CD4-positive, alpha-beta memory T cell (primary cell): Measurements from ENCODE around the gene NHEJ1. TPM values are rescaled to one million over a fixed set of nuclear protein-coding genes. Genes with fewer than 3 reads are reported as not detected.
A peak's percentile ranks its signal among the peaks of the same experiment; 100 is the strongest.

Experiments
- CTCF ChIA-PET: fragments of 350-600 bp; sonication (Branson Sonifier 250); formaldehyde crosslinking; loops from one replicate; lab custom pipeline; 2021; ENCODE audit warnings: inconsistent platforms; ENCODE audit not compliant: partially characterized antibody; lab: Charles Lee
- POLR2A ChIA-PET: fragments of 350-600 bp; sonication (Branson Sonifier 250); formaldehyde crosslinking; loops from one replicate; lab custom pipeline; 2021; ENCODE audit not compliant: partially characterized antibody; lab: Charles Lee
- DNase-seq, 5 donors: peaks; one replicate each; pipeline versions ENCODE4 v3.0.0 to v3.0.0-alpha.2; 2020 to 2022; ENCODE audit warnings: mixed read lengths in 1 of 5
- H3K27ac ChIP-seq: one replicate; pipeline ENCODE4 v1.7.0; 2013; ENCODE audit warnings: low read depth, low read length
- H3K27me3 ChIP-seq: 2 replicates; pipeline ENCODE4 v1.7.0; 2013; ENCODE audit warnings: mild to moderate bottlenecking, low read length, moderate library complexity; ENCODE audit not compliant: insufficient read depth
- H3K36me3 ChIP-seq: 2 replicates; pipeline ENCODE4 v1.7.0; 2013; ENCODE audit warnings: mild to moderate bottlenecking, low read length, moderate library complexity; ENCODE audit not compliant: insufficient read depth
- H3K4me1 ChIP-seq: 2 replicates; pipeline ENCODE4 v1.7.0; 2013; ENCODE audit warnings: mild to moderate bottlenecking, low read length, moderate library complexity; ENCODE audit not compliant: insufficient read depth
- H3K4me3 ChIP-seq, 2 donors: one replicate each; pipeline ENCODE4 v1.7.0; 2013; ENCODE audit warnings: low read length in 2 of 2, mild to moderate bottlenecking in 1 of 2
- H3K9me3 ChIP-seq, 2 donors: one replicate each; pipeline ENCODE4 v1.7.0; 2013; ENCODE audit warnings: low read length in 2 of 2, control low read depth in 1 of 2; ENCODE audit not compliant: control insufficient read depth in 1 of 2
- H3K27ac Mint-ChIP-seq, 7 donors: one replicate each; pipeline ENCODE4 v1.8.0; 2020 to 2021; ENCODE audit warnings: mixed read lengths in 7 of 7, mild to moderate bottlenecking in 6 of 7, inconsistent platforms in 3 of 7, moderate library complexity in 3 of 7
- H3K27me3 Mint-ChIP-seq, 2 donors: one replicate each; pipeline ENCODE4 v1.8.0; 2020 to 2021; ENCODE audit warnings: mixed read lengths in 2 of 2
- H3K36me3 Mint-ChIP-seq, 2 donors: one replicate each; pipeline ENCODE4 v1.8.0; 2020 to 2021; ENCODE audit warnings: mixed read lengths in 2 of 2, inconsistent platforms in 1 of 2, mild to moderate bottlenecking in 1 of 2
- H3K4me1 Mint-ChIP-seq, 4 donors: one replicate each; pipeline ENCODE4 v1.8.0; 2020 to 2021; ENCODE audit warnings: mixed read lengths in 4 of 4, mild to moderate bottlenecking in 1 of 4
- H3K4me3 Mint-ChIP-seq, 8 donors: one replicate each; pipeline ENCODE4 v1.8.0; 2020 to 2021; ENCODE audit warnings: mixed read lengths in 8 of 8, mild to moderate bottlenecking in 7 of 8, moderate library complexity in 6 of 8, inconsistent platforms in 3 of 8
- H3K9me3 Mint-ChIP-seq, 8 donors: one replicate each; pipeline ENCODE4 v1.8.0; 2020 to 2021; ENCODE audit warnings: mixed read lengths in 8 of 8, mild to moderate bottlenecking in 5 of 8, inconsistent platforms in 3 of 8, moderate library complexity in 1 of 8
- intact Hi-C: fragments of 100-400 bp; cut with micrococcal nuclease; formaldehyde crosslinking; loops from one replicate; pipeline ENCODE4 v1.15.1; 2023
- polyA plus RNA-seq, 2 donors: library from polyadenylated mRNA; unstranded; fragments of 300-500 nt; fragmentation: Illumina TruSeq; gene quantifications; one replicate each; pipeline ENCODE4 v1.2.3, GENCODE V29; 2021
- total RNA-seq, 2 experiments: library from RNA; stranded (reverse); gene quantifications; one replicate each; pipeline ENCODE4 v1.2.3, GENCODE V29; 2021

The NHEJ1 gene
- total and polyA plus RNA-seq, 4 experiments from 2014 or later = 14.1 to 27.5 (median 20.5) TPM

GRCh38 chr2:219168526-219168925 lies 7.9 kb upstream of the NHEJ1 start:
- Histone ChIP-seq H3K4me1 (peaks cover 6% of the 10 kb centered on the region), H3K36me3 (peaks cover 20% of the 10 kb centered on the region), H3K27me3 (no peaks in the 10 kb centered on the region), H3K27ac (no peak overlapping the region), H3K9me3 (no peaks in the 10 kb centered on the region), H3K4me3 (no peak overlapping the region)
- Mint-ChIP-seq H3K4me1 (peaks cover 4 to 23% (median 10%) of the 10 kb centered on the region in 4 donors), H3K9me3 (no peaks in the 10 kb centered on the region), H3K27ac (peak overlapping the region in 1 of 7 donors; percentile 57), H3K36me3 (peaks cover 7 to 25% of the 10 kb centered on the region in 2 donors), H3K27me3 (no peaks in the 10 kb centered on the region), H3K4me3 (no peak overlapping the region)
- DNase-seq = no peak
- POLR2A ChIA-PET = interaction anchor here (0.6 to 9.5 kb wide), 2 partner anchors 38 to 44 kb away, joined by 3 to 424 read pairs; partner anchors contain the start of genes ABCB6 and ZFAND2B
- CTCF ChIA-PET = interaction anchor here (9.8 kb wide), 1 partner anchor 44 kb away, joined by 253 read pairs; the partner anchor contains the start of genes ABCB6 and ZFAND2B
- intact Hi-C loops = no loop called here

DNA sequence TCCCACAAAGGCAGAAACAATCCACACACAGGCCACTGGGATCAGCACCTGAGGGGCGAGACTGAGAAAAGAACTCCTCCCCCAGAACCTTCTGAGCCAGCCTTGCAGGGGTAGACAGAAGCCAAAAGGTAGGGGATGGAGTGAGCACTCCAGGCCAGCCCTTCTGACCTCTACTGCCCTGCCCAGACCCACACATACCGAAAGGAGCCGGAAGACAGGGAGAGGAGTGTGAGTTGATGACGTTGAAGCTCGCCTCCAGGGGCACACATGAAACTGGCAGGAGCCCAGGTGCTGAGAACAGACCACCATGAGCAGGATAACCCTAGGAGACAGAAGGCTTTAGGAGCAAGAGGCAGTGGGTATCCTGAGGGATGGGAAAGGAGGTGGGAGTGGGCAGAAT lies 7.4 kb upstream of the NHEJ1 start:
- ChIA-PET POLR2A (interaction anchor here (0.6 kb wide), 1 partner anchor 38 kb away, joined by 3 read pairs; no protein-coding TSS in a partner anchor), CTCF (no interaction called here)
- Histone ChIP-seq H3K4me1 (peaks cover 6% of the 10 kb centered on the region), H3K27me3 (no peaks in the 10 kb centered on the region), H3K27ac (no peak overlapping the region), H3K36me3 (peaks cover 17% of the 10 kb centered on the region), H3K9me3 (no peaks in the 10 kb centered on the region), H3K4me3 (no peak overlapping the region)
- peaks cover 4 to 21% of the 10 kb centered on the region in 2 donors for H3K36me3 Mint-ChIP-seq
- H3K4me3 Mint-ChIP-seq = no peak overlapping the region
- no peaks in the 10 kb centered on the region for H3K27me3 Mint-ChIP-seq
- intact Hi-C loops = no loop called here
- peaks cover 2 to 18% (median 7%) of the 10 kb centered on the region in 4 donors for H3K4me1 Mint-ChIP-seq
- H3K9me3 Mint-ChIP-seq = no peaks in the 10 kb centered on the region
- peak overlapping the region in 2 of 7 donors; percentile 42 to 57 for H3K27ac Mint-ChIP-seq
- no peak for DNase-seq

GRCh38 chr2:219165058-219165911 lies 4.7 kb upstream of the NHEJ1 start:
- peaks cover 4% of the 10 kb centered on the region in 2 donors for H3K36me3 Mint-ChIP-seq

GRCh38 chr2:219163156-219163555 lies 2.5 kb upstream of the NHEJ1 start:
- Histone ChIP-seq H3K27me3 (no peaks in the 10 kb centered on the region), H3K9me3 (no peaks in the 10 kb centered on the region), H3K4me3 (no peak overlapping the region), H3K36me3 (peaks cover 2% of the 10 kb centered on the region), H3K27ac (no peak overlapping the region), H3K4me1 (peaks cover 12% of the 10 kb centered on the region)
- H3K27me3 Mint-ChIP-seq = no peaks in the 10 kb centered on the region
- peak overlapping the region in 3 of 7 donors; percentile 4 to 33 (median 31) for H3K27ac Mint-ChIP-seq
- intact Hi-C loops = loop anchor here (5.0 kb wide), 2 partner anchors 266 to 451 kb away; partner anchors contain the start of gene TTLL4
- H3K4me3 Mint-ChIP-seq = peak overlapping the region in 1 of 8 donors; percentile 27
- peaks cover 14 to 21% (median 18%) of the 10 kb centered on the region in 4 donors for H3K4me1 Mint-ChIP-seq
- CTCF ChIA-PET = interaction anchor here (0.9 to 4.8 kb wide), 6 partner anchors 9 to 132 kb away, joined by 3 to 79 read pairs (median 4); partner anchors contain the start of gene CNPPD1
- peaks cover 0 to 4% (median 0%) of the 10 kb centered on the region in 8 donors for H3K9me3 Mint-ChIP-seq
- POLR2A ChIA-PET = interaction anchor here (0.8 to 10.6 kb wide), 3 partner anchors 13 to 67 kb away, joined by 4 to 123 read pairs (median 5); partner anchors contain the start of genes ANKZF1, ATG9A, CNPPD1 and RETREG2
- peaks cover 4 to 7% of the 10 kb centered on the region in 2 donors for H3K36me3 Mint-ChIP-seq
- DNase-seq = no peak

More at GRCh38 chr2:219165058-219165911, 4.7 kb upstream of the NHEJ1 start:
- Mint-ChIP-seq H3K4me3 (no peak overlapping the region), H3K4me1 (peaks cover 8 to 13% (median 10%) of the 10 kb centered on the region in 4 donors), H3K27me3 (no peaks in the 10 kb centered on the region), H3K9me3 (peaks cover 0 to 2% (median 0%) of the 10 kb centered on the region in 8 donors), H3K27ac (peak overlapping the region in 1 of 7 donors; percentile 7)
- Histone ChIP-seq H3K36me3 (no peaks in the 10 kb centered on the region), H3K27ac (no peak overlapping the region), H3K4me3 (no peak overlapping the region), H3K4me1 (peaks cover 6% of the 10 kb centered on the region), H3K27me3 (no peaks in the 10 kb centered on the region), H3K9me3 (no peaks in the 10 kb centered on the region)
- CTCF ChIA-PET = interaction anchor here (1.2 to 4.8 kb wide), 3 partner anchors 10 to 134 kb away, joined by 3 to 30 read pairs (median 5); partner anchors contain the start of gene CNPPD1
- intact Hi-C loops = no loop called here
- POLR2A ChIA-PET = interaction anchor here (0.7 to 10.6 kb wide), 5 partner anchors 11 to 366 kb away, joined by 3 to 123 read pairs (median 5); partner anchors contain the start of genes CNPPD1, RETREG2, TUBA4A and ZFAND2B
- no peak for DNase-seq

DNA sequence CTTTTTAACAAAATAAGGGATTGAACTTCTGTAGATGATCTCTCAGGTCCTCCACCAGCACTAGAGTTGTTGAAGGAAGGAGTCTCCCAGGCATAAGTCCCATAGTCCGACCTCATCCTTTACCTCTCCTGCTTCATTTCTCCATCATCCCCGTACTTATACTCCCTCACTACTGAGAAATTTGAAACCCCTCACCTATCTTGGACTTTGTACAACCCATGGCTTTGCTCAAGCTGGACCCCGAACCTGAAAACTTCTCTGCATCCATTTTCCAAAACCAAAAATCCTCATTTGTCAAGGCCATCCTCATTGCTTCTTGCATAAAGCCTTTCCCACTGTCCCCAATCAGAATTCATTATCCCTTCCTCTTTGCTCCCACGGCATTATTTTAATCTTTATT lies 482 bp upstream of the NHEJ1 start:
- H3K36me3 ChIP-seq = peaks cover 19% of the 10 kb centered on the region
- peak overlapping the region; percentile 88 to 99 (median 95) for H3K27ac Mint-ChIP-seq
- H3K4me3 Mint-ChIP-seq = peak overlapping the region; percentile 89 to 98 (median 94)
- H3K4me1 ChIP-seq = peaks cover 12% of the 10 kb centered on the region
- peaks cover 19 to 25% of the 10 kb centered on the region in 2 donors for H3K36me3 Mint-ChIP-seq
- H3K4me1 Mint-ChIP-seq = peaks cover 14 to 21% (median 18%) of the 10 kb centered on the region in 4 donors
- no peaks in the 10 kb centered on the region for H3K27me3 Mint-ChIP-seq
- H3K9me3 Mint-ChIP-seq = peaks cover 0 to 4% (median 0%) of the 10 kb centered on the region in 8 donors
- ChIA-PET CTCF (interaction anchor here (1.4 to 9.4 kb wide), 3 partner anchors 10 to 134 kb away, joined by 4 to 186 read pairs (median 79); partner anchors contain the start of gene ABCB6), POLR2A (interaction anchor here (0.8 to 10.6 kb wide), 3 partner anchors 15 to 118 kb away, joined by 4 to 123 read pairs (median 26); partner anchors contain the start of genes CNPPD1, DNAJB2 and RETREG2)
- H3K27me3 ChIP-seq = no peaks in the 10 kb centered on the region
- peak overlapping the region; percentile 71 for H3K27ac ChIP-seq
- peak overlapping the region in 1 of 2 donors; percentile 70 for H3K4me3 ChIP-seq
- H3K9me3 ChIP-seq = no peaks in the 10 kb centered on the region
- no peak for DNase-seq
- intact Hi-C loops = loop anchor here (2.0 to 5.0 kb wide), 3 partner anchors 58 to 449 kb away; partner anchors contain the start of genes ABCB6 and TTLL4

- Histone ChIP-seq H3K27me3 (no peaks in the 10 kb centered on the region), H3K27ac (peak overlapping the region; percentile 71), H3K4me1 (peaks cover 12% of the 10 kb centered on the region), H3K4me3 (peak overlapping the region in 1 of 2 donors; percentile 70), H3K9me3 (no peaks in the 10 kb centered on the region), H3K36me3 (peaks cover 19% of the 10 kb centered on the region)
- peak overlapping the region; percentile 89 to 98 (median 94) for H3K4me3 Mint-ChIP-seq
- ChIA-PET CTCF (interaction anchor here (0.8 to 10.3 kb wide), 35 partner anchors 11 to 228 kb away, joined by 3 to 186 read pairs (median 5); partner anchors contain the start of genes ABCB6, CNPPD1, DNAJB2 and DNPEP), POLR2A (interaction anchor here (0.7 to 10.6 kb wide), 13 partner anchors 11 to 229 kb away, joined by 3 to 123 read pairs (median 8); partner anchors contain the start of genes ANKZF1, ATG9A, CNPPD1 and RETREG2)
- H3K4me1 Mint-ChIP-seq = peaks cover 15 to 21% (median 18%) of the 10 kb centered on the region in 4 donors
- H3K9me3 Mint-ChIP-seq = peaks cover 0 to 4% (median 0%) of the 10 kb centered on the region in 8 donors
- H3K27me3 Mint-ChIP-seq = no peaks in the 10 kb centered on the region
- intact Hi-C loops = loop anchor here (1.0 to 5.0 kb wide), 15 partner anchors 12 to 447 kb away; partner anchors contain the start of genes ABCB6, ANKZF1, ATG9A and DNAJB2
- peaks cover 19 to 28% of the 10 kb centered on the region in 2 donors for H3K36me3 Mint-ChIP-seq
- no peak for DNase-seq
- peak overlapping the region; percentile 88 to 99 (median 95) for H3K27ac Mint-ChIP-seq
Observed at GRCh38 chr2:219159771-219160185, 837 bp downstream of the NHEJ1 start.
